Fibroblast of lung (primary cell): ENCODE results near the gene CCDC18. TPM values are rescaled to one million over a fixed set of nuclear protein-coding genes. Genes with fewer than 3 reads are reported as not detected.
A peak's percentile ranks its signal among the peaks of the same experiment; 100 is the strongest.
"Not testable (repeated sequence)": the region's sequence is repeated elsewhere in the genome, so short reads cannot be mapped to it uniquely, and the experiment has no call there.

ENCODE experiments used
- DNase-seq, 2 donors: peaks; one replicate each; pipeline versions ENCODE4 v3.0.0 to v3.0.0-alpha.2; 2010; ENCODE audit warnings: low read depth in 2 of 2
- H2AFZ ChIP-seq: 2 replicates; pipeline ENCODE4 v1.5.1; 2012; ENCODE audit warnings: low read length, control low read depth, inconsistent platforms
- H3K27ac ChIP-seq: 2 replicates; pipeline ENCODE4 v1.5.1; 2011; ENCODE audit warnings: low read length, control low read depth; ENCODE audit not compliant: insufficient read depth
- H3K27me3 ChIP-seq: 2 replicates; pipeline ENCODE4 v1.5.1; 2011; ENCODE audit warnings: mild to moderate bottlenecking, low read length; ENCODE audit not compliant: control insufficient read depth, insufficient read depth
- H3K36me3 ChIP-seq: 2 replicates; pipeline ENCODE4 v1.5.1; 2011; ENCODE audit warnings: low read length; ENCODE audit not compliant: control insufficient read depth, insufficient read depth
- H3K4me1 ChIP-seq: 2 replicates; pipeline ENCODE4 v1.5.1; 2011; ENCODE audit warnings: low read length; ENCODE audit not compliant: control insufficient read depth, insufficient read depth; ENCODE audit errors: extremely low read depth
- H3K4me2 ChIP-seq: 2 replicates; pipeline ENCODE4 v1.5.1; 2011; ENCODE audit warnings: low read length, control low read depth; ENCODE audit not compliant: insufficient read depth; ENCODE audit errors: extremely low read depth
- H3K4me3 ChIP-seq, 4 experiments: fragments of 200-600 bp in 1 of 4; sonication (generic) in 1 of 4; replicated peaks in 1 of 4; 2 replicates each; pipeline ENCODE4 v1.5.1; 2011 to 2016; ENCODE audit warnings: low read length in 4 of 4, low read depth in 3 of 4, mild to moderate bottlenecking in 3 of 4, control low read depth in 2 of 4, inconsistent platforms in 1 of 4, mixed read lengths in 1 of 4; ENCODE audit not compliant: insufficient read depth in 1 of 4; ENCODE audit errors: control extremely low read depth in 1 of 4
- H3K79me2 ChIP-seq: 2 replicates; pipeline ENCODE4 v1.5.1; 2012; ENCODE audit warnings: mild to moderate bottlenecking, low read length, inconsistent platforms; ENCODE audit not compliant: control insufficient read depth, insufficient read depth
- H3K9ac ChIP-seq: 2 replicates; pipeline ENCODE4 v1.5.1; 2011; ENCODE audit warnings: mild to moderate bottlenecking, low read length, control low read depth; ENCODE audit not compliant: insufficient read depth
- H3K9me3 ChIP-seq: 2 replicates; pipeline ENCODE4 v1.5.1; 2012; ENCODE audit warnings: low read depth, low read length; ENCODE audit not compliant: control insufficient read depth, insufficient read depth
- H4K20me1 ChIP-seq: 2 replicates; pipeline ENCODE4 v1.5.1; 2011; ENCODE audit warnings: low read length; ENCODE audit not compliant: control insufficient read depth, insufficient read depth; ENCODE audit errors: extremely low read depth
- EZH2 ChIP-seq: IDR thresholded peaks from 2 replicates; pipeline ENCODE4 v1.5.1; 2012; ENCODE audit warnings: low read length, control low read depth, mild to moderate bottlenecking; ENCODE audit errors: missing control alignments
- polyA plus RNA-seq, 2 donors: library from polyadenylated mRNA; depleted of rRNA in 1 of 2; stranded (reverse) in 1 of 2; unstranded in 1 of 2; fragments of >200 nt; gene quantifications; 2 replicates each; pipeline ENCODE4 v1.2.1, GENCODE V29; 2011 to 2012; ENCODE audit warnings: missing spikeins in 1 of 2
- total RNA-seq: library from RNA; depleted of rRNA; stranded (reverse); fragments of >200 nt; gene quantifications from 2 replicates; pipeline ENCODE4 v1.2.1, GENCODE V29; 2014
- TF ChIP-seq, protein P1 (sequence below), 2 donors: IDR thresholded peaks in 1 of 2; conservative IDR thresholded peaks in 1 of 2; 1 replicate in 1 of 2; 2 replicates in 1 of 2; pipeline ENCODE4 v1.5.1; 2011 to 2012; ENCODE audit warnings: low read length in 2 of 2, control low read depth in 1 of 2, inconsistent platforms in 1 of 2, low read depth in 1 of 2, mild to moderate bottlenecking in 1 of 2

The CCDC18 gene
- total and polyA plus RNA-seq, 2 donors (not counting 1 experiment from before 2014, with no cell fraction given), result 3.1 to 15.4 TPM

DNA sequence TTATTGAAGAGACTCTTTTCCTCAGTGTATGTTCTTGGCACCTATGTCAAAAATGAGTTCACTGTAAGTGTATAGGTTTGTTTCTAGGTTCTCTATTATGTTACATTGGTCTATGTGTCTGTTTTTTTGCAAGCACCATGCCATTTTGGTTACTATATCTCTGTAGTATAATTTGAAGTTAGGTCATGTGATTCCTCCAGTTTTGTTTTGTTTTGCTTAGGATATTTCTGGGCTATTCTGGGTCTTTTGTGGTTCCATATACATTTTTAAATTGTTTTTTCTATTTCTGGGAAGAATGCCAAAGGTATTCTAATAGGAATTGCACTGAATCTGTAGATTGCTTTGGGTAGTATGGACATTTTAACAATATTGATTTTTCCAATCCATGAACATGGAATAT lies 13.5 kb upstream of the CCDC18 start:
- no peaks in the 10 kb centered on the region for H3K27me3 ChIP-seq
- no peaks in the 10 kb centered on the region for H4K20me1 ChIP-seq
- no peaks in the 10 kb centered on the region for H3K36me3 ChIP-seq
- H2AFZ ChIP-seq, result no peak overlapping the region
- H3K79me2 ChIP-seq, result peaks cover 73% of the 10 kb centered on the region
- H3K9me3 ChIP-seq, result no peaks in the 10 kb centered on the region
- H3K9ac ChIP-seq, result no peak overlapping the region
- no peak overlapping the region for H3K4me3 ChIP-seq
- H3K27ac ChIP-seq, result no peak overlapping the region
- H3K4me1 ChIP-seq, result no peaks in the 10 kb centered on the region
- TF ChIP-seq EZH2, result no peak
- TF ChIP-seq, protein P1, sequence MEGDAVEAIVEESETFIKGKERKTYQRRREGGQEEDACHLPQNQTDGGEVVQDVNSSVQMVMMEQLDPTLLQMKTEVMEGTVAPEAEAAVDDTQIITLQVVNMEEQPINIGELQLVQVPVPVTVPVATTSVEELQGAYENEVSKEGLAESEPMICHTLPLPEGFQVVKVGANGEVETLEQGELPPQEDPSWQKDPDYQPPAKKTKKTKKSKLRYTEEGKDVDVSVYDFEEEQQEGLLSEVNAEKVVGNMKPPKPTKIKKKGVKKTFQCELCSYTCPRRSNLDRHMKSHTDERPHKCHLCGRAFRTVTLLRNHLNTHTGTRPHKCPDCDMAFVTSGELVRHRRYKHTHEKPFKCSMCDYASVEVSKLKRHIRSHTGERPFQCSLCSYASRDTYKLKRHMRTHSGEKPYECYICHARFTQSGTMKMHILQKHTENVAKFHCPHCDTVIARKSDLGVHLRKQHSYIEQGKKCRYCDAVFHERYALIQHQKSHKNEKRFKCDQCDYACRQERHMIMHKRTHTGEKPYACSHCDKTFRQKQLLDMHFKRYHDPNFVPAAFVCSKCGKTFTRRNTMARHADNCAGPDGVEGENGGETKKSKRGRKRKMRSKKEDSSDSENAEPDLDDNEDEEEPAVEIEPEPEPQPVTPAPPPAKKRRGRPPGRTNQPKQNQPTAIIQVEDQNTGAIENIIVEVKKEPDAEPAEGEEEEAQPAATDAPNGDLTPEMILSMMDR (conservative IDR thresholded peaks at IDR 0.05 in 1 of 2, IDR thresholded peaks at IDR 0.05 in 1 of 2; ENCODE audit: low read depth in 1 of 2, low read length in 2 of 2), result no peak
- H3K4me2 ChIP-seq, result no peak overlapping the region
- peak in 1 of 2 donors; percentile 19 for DNase-seq

DNA sequence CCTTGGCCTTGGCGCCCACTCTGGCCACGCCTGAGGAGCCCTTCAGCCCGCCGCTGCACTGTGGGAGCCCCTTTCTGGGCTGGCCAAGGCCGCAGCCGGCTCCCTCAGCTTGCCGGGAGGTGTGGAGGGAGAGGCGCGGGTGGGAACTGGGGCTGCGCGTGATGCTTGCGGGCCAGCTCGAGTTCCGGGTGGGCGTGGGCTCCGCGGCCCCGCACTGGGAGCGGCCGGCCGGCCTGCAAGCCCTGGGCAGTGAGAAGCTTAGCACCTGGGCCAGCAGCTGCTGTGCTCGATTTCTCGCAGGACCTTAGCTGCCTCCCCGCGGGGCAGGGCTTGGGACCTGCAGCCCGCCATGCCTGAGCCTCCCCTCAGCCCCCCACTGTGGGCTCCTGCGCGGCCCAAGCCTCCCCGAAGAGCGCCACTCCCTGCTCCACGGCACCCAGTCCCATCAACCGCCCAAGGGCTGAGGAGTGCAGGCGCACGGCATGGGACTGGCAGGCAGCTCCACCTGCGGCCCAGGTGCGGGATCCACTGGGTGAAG lies 10.3 kb upstream of the CCDC18 start:
- not testable (repeated sequence) for H3K27ac ChIP-seq, H2AFZ ChIP-seq, H4K20me1 ChIP-seq, H3K36me3 ChIP-seq, H3K4me2 ChIP-seq, H3K27me3 ChIP-seq, H3K9ac ChIP-seq, DNase-seq, H3K4me1 ChIP-seq, H3K4me3 ChIP-seq, H3K9me3 ChIP-seq
- peaks cover 84% of the 10 kb centered on the region for H3K79me2 ChIP-seq

GRCh38 chr1:93171549-93172034 lies 8.9 kb upstream of the CCDC18 start:
- DNase-seq, result peak; percentile 10 to 34
- H2AFZ ChIP-seq, result no peak overlapping the region
- peaks cover 92% of the 10 kb centered on the region for H3K79me2 ChIP-seq
- H3K36me3 ChIP-seq, result no peaks in the 10 kb centered on the region
- H3K9ac ChIP-seq, result no peak overlapping the region
- H3K27me3 ChIP-seq, result no peaks in the 10 kb centered on the region
- H3K4me2 ChIP-seq, result peak overlapping the region; percentile 40
- no peak overlapping the region for H3K4me3 ChIP-seq
- no peaks in the 10 kb centered on the region for H3K4me1 ChIP-seq
- no peaks in the 10 kb centered on the region for H4K20me1 ChIP-seq
- TF ChIP-seq, protein P1 (conservative IDR thresholded peaks at IDR 0.05 in 1 of 2, IDR thresholded peaks at IDR 0.05 in 1 of 2; ENCODE audit: low read depth in 1 of 2, low read length in 2 of 2), result no peak
- TF ChIP-seq EZH2, result no peak
- no peak overlapping the region for H3K27ac ChIP-seq
- no peaks in the 10 kb centered on the region for H3K9me3 ChIP-seq
